HCT116 (cell line): ENCODE measurements around the gene GRB2.

Source experiments
- ATF3 ChIP-seq: IDR thresholded peaks from 2 replicates; pipeline ENCODE4 v1.6.1; 2012
- CTCF ChIP-seq, 3 experiments: fragments of 200-600 bp in 1 of 3; sonication (generic) in 1 of 3; IDR thresholded peaks in 2 of 3; conservative IDR thresholded peaks in 1 of 3; 2 replicates each; pipeline ENCODE4 v1.5.1; 2012 to 2017; ENCODE audit warnings: low read depth in 2 of 3, low read length in 2 of 3, antibody characterized with exemption in 1 of 3, borderline replicate concordance in 1 of 3, control low read depth in 1 of 3, mild to moderate bottlenecking in 1 of 3, mixed read lengths in 1 of 3, mixed run types in 1 of 3, moderate library complexity in 1 of 3; ENCODE audit not compliant: insufficient read depth in 1 of 3
- ELF1 ChIP-seq: IDR thresholded peaks from 2 replicates; pipeline ENCODE4 v1.6.1; 2012; ENCODE audit warnings: low read depth, borderline replicate concordance
- EZH2phosphoT487 ChIP-seq: fragments of 200-600 bp; IDR thresholded peaks from 2 replicates; pipeline ENCODE4 v1.6.1; 2018; ENCODE audit warnings: antibody characterized with exemption, borderline replicate concordance
- POLR2AphosphoS5 ChIP-seq: IDR thresholded peaks from 2 replicates; pipeline ENCODE4 v1.6.1; 2011; ENCODE audit warnings: mild to moderate bottlenecking, low read depth, low read length, moderate library complexity
- RAD21 ChIP-seq: IDR thresholded peaks from 2 replicates; pipeline ENCODE4 v1.6.1; 2012; ENCODE audit warnings: low read depth, mild to moderate bottlenecking
- ZNF274 ChIP-seq: fragments of 200-500 bp; sonication (Bioruptor generic); IDR thresholded peaks from 2 replicates; pipeline ENCODE4 v1.6.1; 2014; ENCODE audit warnings: mild to moderate bottlenecking, low read depth, low read length, inconsistent platforms

- TF ChIP-seq CTCF (IDR thresholded peaks at IDR 0.05 in 2 of 3, conservative IDR thresholded peaks at IDR 0.05 in 1 of 3; ENCODE audit: borderline replicate concordance in 1 of 3, insufficient read depth in 1 of 3, low read depth in 2 of 3, low read length in 2 of 3) (no peak), ATF3 (no peak), POLR2AphosphoS5 (no peak), ELF1 (no peak), EZH2phosphoT487 (no peak), RAD21 (no peak), ZNF274 (no peak)
Observed at GRCh38 chr17:75386430-75386829, 19.0 kb downstream of the GRB2 start.
